Sciatic nerve (tissue), 2 donors: ENCODE measurements around the gene CCM2L. TPM values are rescaled to one million over a fixed set of nuclear protein-coding genes. Genes with fewer than 3 reads are reported as not detected.
"Not testable (repeated sequence)": the region's sequence is repeated elsewhere in the genome, so short reads cannot be mapped to it uniquely, and the experiment has no call there.

Source experiments
- ATAC-seq: fragments of 200-7000 bp; cut with Tn5 transposase; one replicate; pipeline ENCODE4 v1.9.1; 2020; ENCODE audit warnings: mild to moderate bottlenecking, moderate library complexity
- DNase-seq: peaks from one replicate; pipeline ENCODE4 v3.0.0-alpha.2; 2020; ENCODE audit warnings: low spot score
- intact Hi-C: fragments of 100-400 bp; cut with DNase I; formaldehyde crosslinking; loops from one replicate; pipeline ENCODE4 v1.14.2; 2022
- total RNA-seq: library from RNA; stranded (reverse); fragmentation: NEBNext Ultra II Directional; extraction: Animal tissue kit (Norgen Biotek cat#: 25700); gene quantifications from one replicate; pipeline ENCODE4 v1.2.1, GENCODE V29; 2021
- donor health status: DM: no; HTN: no; CAD: no.
- donor health status: DM: no; HTN: no; CAD: no.

The CCM2L gene
- total RNA-seq, 1 donor from 2014 or later, result 11.7 TPM

DNA sequence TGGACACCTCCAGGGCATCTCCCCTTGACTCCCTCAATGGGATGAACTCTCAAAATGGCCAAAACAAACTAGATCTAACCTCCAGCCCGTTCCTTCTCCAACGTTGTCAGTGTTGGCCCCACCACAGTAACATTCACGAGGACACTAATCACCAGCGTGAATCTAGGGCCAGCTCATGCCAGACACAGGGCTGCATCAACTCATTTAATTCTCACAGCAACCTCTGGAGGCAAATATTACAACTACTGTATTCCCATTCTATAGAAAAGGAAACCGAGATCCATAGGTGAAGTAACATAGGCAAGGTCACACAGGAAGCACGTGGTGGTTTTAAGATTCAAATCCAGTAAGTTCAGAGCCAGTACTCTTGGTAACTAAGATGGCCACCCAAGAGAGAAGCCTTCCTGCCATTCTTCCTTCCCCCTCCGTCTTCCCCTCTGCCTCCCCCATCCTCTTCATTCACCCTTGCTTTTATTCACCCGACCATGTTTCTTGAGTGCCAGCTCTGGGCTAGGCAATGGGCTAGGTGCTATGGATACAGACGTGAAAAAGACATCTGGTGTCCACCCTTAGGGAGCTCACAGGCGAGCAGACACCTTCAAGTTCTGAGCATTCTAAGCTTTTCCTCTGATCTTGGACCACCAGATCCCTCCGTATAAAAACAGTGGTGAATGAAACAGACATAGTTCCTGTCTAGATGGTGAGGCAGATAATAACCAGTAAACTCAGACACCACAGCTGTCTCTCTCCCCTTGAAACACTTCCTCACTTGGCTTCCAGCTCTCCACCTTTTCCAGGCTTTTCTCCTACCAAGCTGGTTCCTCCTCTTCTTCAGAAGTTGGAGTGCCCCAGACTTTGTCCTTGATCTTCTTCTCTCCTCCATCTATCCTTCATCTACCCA, 9.6 kb downstream of the CCM2L start:
- DNase-seq (no peak), ATAC-seq (no peak)
- intact Hi-C loops, result no loop called here

DNA sequence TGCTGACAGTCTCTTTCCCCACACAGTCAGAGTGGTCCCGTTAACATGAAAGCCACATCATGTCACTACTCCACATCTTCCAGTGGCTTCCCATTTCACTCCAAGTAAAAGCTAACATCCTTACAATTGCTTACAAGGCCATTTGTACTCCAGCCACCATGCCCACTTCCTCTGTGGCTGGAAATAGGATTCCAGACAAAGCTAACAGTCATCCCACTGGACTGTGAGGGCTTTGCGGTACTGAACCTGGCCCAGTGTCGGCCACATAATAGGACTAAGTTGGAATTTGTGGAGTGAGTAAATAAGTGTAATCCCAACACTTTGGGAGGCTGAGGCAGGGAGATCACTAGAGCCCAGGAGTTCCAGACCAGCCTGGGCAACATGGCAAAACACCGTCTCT, 10.9 kb downstream of the CCM2L start:
- DNase-seq, result no peak
- ATAC-seq, result no peak
- intact Hi-C loops, result no loop called here

- ATAC-seq (no peak), DNase-seq (no peak)
- intact Hi-C loops, result no loop called here
Observed at GRCh38 chr20:32024683-32025295, 14.6 kb downstream of the CCM2L start.

- DNase-seq (no peak), ATAC-seq (no peak)
- intact Hi-C loops, result no loop called here
Observed at GRCh38 chr20:32027643-32028042, 17.4 kb downstream of the CCM2L start.

GRCh38 chr20:32028647-32029372, 18.6 kb downstream of the CCM2L start:
- intact Hi-C loops, result no loop called here

GRCh38 chr20:32029561-32029960, 19.3 kb downstream of the CCM2L start:
- DNase-seq, result no peak

More at GRCh38 chr20:32028647-32029372, 18.6 kb downstream of the CCM2L start:
- ATAC-seq (peak; percentile 12), DNase-seq (no peak)

GRCh38 chr20:32031007-32031958, 21.0 kb downstream of the CCM2L start:
- intact Hi-C loops, result loop anchor here (10.0 kb wide), 1 partner anchor 176 kb away; no protein-coding TSS in a partner anchor
- peak; percentile 93 for ATAC-seq
- DNase-seq, result peak; percentile 87

More at GRCh38 chr20:32029561-32029960, 19.3 kb downstream of the CCM2L start:
- intact Hi-C loops, result no loop called here
- no peak for ATAC-seq

DNA sequence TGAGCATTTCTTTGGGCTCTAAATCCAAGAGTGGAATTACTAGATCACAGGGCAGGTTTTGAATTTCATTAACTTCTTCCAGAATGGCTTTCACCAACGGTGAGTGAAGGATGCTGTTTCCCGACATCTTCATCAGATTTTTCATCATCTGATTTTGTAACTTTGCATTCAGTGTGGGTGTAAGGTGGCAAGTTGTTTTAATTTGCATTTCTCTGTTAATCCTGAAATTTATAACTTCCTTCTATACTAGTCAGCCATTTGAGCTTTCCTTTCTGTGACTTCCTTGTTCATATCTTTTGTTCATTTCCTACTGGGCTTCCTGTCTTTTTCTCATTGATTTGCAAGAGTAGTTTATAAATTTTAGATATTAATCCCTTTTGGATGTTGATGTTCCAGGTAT, 23.1 kb downstream of the CCM2L start:
- intact Hi-C loops, result loop anchor here (10.0 kb wide), 1 partner anchor 179 kb away; no protein-coding TSS in a partner anchor
- ATAC-seq (no peak), DNase-seq (no peak)

DNA sequence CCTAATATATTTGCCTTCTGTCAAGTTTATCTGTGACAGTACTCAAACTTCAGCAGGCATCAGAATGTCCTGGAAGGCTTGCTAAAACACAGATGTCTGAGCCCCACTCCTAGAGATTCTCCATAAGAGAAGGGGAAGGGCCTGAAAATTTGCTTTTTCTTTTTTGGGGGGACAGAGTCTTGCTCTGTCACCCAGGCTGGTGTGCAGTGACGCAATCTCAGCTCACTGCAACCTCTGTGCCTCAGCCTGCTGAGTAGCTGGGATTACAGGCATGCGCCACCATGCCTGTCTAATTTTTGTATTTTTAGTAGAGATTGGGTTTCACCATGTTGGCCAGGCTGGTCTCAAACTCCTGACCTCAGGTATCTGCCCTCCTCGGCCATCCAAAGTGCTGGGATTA, 23.5 kb downstream of the CCM2L start:
- intact Hi-C loops, result loop anchor here (10.0 kb wide), 1 partner anchor 179 kb away; no protein-coding TSS in a partner anchor
- not testable (repeated sequence) for ATAC-seq, DNase-seq

DNA sequence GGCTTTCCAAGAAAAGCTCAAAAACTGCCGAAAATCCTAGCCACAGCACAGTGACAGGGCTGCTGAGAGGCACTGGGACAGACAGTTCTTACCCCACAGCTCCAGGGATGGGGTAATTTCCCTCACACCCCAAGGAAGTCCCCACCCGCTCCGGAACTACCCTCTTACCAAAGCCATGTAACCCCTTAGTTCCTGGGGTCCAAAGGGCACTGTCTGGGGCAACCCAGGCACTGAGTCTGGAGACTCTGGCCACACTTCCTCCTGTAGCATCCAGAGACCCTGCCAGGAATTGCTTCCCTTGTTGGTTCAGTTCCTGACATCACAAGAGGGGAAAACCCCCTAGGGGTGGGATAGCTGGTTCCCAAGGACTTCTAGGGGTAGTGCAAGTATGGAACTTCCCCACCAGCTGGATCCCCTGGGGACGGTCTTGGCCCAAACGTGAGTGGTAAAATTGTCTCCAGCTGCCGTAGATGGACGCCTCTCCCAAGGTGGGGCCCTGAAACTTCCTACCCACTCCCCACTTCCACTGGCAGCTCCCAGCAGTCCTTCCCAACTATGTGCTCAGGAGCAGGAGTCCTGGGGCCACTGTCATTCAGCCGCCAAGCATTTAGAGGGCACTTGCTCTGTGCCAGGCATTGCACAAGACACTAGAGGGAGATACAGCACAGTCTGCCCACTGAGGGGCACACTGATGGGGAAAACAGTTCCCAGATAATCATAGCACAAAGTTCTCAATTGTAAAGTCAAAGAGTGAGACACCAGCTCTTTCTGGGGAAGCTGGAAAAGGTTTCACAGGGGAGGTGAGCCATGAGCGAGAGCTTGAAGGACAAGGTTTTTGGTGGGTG, 24.6 kb downstream of the CCM2L start:
- no peak for DNase-seq
- intact Hi-C loops, result loop anchor here (10.0 kb wide), 1 partner anchor 180 kb away; no protein-coding TSS in a partner anchor
- ATAC-seq, result no peak

DNA sequence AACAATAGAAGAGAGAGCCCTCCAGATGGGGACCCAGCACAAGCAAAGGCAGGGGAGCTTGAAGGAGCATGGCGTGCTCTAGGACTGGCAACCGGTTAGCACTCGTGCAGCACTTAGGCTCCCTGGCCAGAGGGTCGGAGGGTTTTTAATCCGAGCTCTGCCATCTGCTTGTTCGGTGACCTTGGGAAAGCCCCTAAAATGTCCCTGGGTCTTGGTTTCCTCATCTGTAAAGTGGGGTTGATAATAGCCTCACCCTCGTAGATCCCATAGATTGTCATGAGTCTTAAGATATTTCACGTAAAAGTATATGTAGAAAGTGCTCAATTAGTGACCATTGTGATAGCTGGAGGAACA, 25.2 kb downstream of the CCM2L start:
- ATAC-seq, result no peak
- DNase-seq, result no peak
- intact Hi-C loops, result loop anchor here (10.0 kb wide), 1 partner anchor 181 kb away; no protein-coding TSS in a partner anchor

DNA sequence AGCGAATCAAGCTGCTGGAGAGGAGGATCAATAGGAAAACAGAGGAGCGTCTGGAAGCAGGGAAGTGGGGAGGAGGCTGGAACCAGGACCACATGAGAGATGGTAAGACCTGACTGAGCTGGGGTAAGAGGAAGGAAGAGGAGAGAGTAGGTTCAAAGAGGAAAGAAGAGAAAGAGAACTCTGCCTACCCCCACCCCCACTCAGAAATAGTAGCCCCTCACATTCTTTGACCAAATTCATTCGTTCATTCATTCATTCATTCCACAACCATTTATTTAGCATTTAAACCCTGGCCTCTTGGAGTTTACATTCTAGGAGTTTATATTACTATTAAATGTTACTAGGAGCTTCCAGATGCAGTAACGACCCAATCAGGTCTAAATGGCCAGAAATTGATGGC, 26.0 kb downstream of the CCM2L start:
- DNase-seq (no peak), ATAC-seq (no peak)
- intact Hi-C loops, result loop anchor here (10.0 kb wide), 1 partner anchor 181 kb away; no protein-coding TSS in a partner anchor

- intact Hi-C loops, result loop anchor here (10.0 kb wide), 1 partner anchor 182 kb away; no protein-coding TSS in a partner anchor
- DNase-seq (no peak), ATAC-seq (no peak)
Observed at GRCh38 chr20:32036716-32037485, 26.7 kb downstream of the CCM2L start.

- DNase-seq (no peak), ATAC-seq (no peak)
- intact Hi-C loops, result loop anchor here (10.0 kb wide), 1 partner anchor 183 kb away; no protein-coding TSS in a partner anchor
Observed at GRCh38 chr20:32037929-32038328, 27.7 kb downstream of the CCM2L start.

DNA sequence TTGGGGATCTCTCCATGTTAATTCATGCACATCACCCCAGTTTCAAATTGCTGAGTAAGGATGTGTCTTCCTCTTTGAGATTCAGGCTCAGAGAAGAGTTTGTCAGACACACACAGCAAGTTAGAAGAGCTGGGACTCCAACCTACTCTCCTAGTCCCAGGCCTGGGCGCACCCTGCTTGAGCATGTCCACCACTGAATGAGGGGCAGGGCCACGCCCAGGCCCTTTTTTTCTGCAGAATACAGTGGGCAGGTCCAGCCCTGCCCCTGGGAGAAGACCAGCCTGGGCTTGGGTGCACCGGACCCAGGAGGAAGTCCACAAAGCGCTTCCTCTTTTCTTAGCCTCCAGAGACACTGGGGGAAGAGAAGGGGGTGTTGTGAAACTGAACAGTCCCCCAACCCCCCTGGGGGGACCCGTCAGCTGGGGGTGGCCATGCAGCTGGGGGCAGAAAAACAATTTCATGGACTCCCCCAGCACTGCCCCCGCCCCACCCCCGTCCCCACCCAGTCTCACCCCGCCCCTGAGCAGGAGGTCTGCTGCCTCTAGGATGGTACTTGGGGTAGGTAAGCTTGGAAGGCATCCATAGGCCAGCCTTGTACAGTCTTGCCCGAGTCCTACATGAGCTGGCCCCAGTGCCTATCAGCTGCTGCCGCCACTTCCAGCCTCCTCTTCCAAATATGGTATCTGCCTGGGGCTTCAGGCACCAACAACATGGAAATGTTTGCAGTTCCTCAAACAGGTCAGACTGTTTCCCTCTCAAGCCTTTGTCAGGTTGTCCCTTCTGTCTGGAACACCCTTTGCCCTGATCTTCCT, 30.1 kb downstream of the CCM2L start:
- intact Hi-C loops, result no loop called here
- DNase-seq (no peak), ATAC-seq (peak; percentile 87)

- intact Hi-C loops, result no loop called here
- ATAC-seq (no peak), DNase-seq (no peak)
Observed at GRCh38 chr20:32045999-32046398, 35.8 kb downstream of the CCM2L start.
